PC-3 (cell line): Measurements from ENCODE around the gene SIL1.

Experiments
- EZH2 ChIP-seq: fragments of 300-600 bp; sonication (generic); IDR thresholded peaks from one replicate; pipeline ENCODE4 v1.6.1; 2017; ENCODE audit warnings: antibody characterized with exemption, mild to moderate bottlenecking, low read length; ENCODE audit not compliant: unreplicated experiment
- EZH2phosphoT487 ChIP-seq: fragments of 300-600 bp; sonication (generic); IDR thresholded peaks from 2 replicates; pipeline ENCODE4 v1.6.1; 2018; ENCODE audit warnings: mild to moderate bottlenecking, antibody characterized with exemption, low read length, borderline replicate concordance
- TF ChIP-seq, protein P1 (sequence below): fragments of 300-600 bp; sonication (generic); conservative IDR thresholded peaks from 2 replicates; pipeline ENCODE4 v1.5.1; 2017; ENCODE audit warnings: antibody characterized with exemption, low read depth, mild to moderate bottlenecking, low read length

DNA sequence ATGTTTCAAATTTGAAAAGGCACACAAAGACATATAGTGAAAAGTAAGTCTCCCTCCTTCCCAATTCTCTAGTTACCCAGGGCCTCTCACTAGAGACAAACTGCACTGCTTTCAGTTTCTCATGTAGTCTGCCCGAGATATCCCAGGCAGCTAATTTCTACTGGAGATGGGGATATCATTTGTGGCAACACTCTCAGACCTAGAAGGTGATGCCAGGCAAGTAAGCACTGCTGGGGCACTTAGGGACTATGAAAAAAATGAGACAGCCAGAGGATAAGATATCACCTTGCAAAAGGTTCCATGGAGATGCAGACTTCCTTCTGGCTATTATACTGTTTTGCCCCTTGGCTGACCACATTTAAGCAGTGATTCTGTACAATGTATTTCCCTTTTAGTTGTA, 12.6 kb downstream of the SIL1 start:
- TF ChIP-seq, protein P1, sequence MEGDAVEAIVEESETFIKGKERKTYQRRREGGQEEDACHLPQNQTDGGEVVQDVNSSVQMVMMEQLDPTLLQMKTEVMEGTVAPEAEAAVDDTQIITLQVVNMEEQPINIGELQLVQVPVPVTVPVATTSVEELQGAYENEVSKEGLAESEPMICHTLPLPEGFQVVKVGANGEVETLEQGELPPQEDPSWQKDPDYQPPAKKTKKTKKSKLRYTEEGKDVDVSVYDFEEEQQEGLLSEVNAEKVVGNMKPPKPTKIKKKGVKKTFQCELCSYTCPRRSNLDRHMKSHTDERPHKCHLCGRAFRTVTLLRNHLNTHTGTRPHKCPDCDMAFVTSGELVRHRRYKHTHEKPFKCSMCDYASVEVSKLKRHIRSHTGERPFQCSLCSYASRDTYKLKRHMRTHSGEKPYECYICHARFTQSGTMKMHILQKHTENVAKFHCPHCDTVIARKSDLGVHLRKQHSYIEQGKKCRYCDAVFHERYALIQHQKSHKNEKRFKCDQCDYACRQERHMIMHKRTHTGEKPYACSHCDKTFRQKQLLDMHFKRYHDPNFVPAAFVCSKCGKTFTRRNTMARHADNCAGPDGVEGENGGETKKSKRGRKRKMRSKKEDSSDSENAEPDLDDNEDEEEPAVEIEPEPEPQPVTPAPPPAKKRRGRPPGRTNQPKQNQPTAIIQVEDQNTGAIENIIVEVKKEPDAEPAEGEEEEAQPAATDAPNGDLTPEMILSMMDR = no peak
- TF ChIP-seq EZH2 (no peak), EZH2phosphoT487 (no peak)
